Measurements from ENCODE around the gene TMEM150A.
"Not testable (repeated sequence)": the region's sequence is repeated elsewhere in the genome, so short reads cannot be mapped to it uniquely, and the experiment has no call there.

The TMEM150A gene

GRCh38 chr2:85596486-85597143, 5.9 kb downstream of the TMEM150A start:
- DNase-seq (ENCODE audit: low spot score) = no peak
- TF ChIP-seq CTCF (IDR thresholded peaks at IDR 0.05; ENCODE audit: extremely low read depth, missing control alignments) = no peak

- DNase-seq (ENCODE audit: low spot score) = no peak
- TF ChIP-seq CTCF (IDR thresholded peaks at IDR 0.05; ENCODE audit: extremely low read depth, missing control alignments) = no peak
These were observed 6.5 kb downstream of the TMEM150A start for GRCh38 chr2:85596026-85596333.

- TF ChIP-seq CTCF (IDR thresholded peaks at IDR 0.05; ENCODE audit: extremely low read depth, missing control alignments) = no peak
- peak; percentile 94 for DNase-seq (ENCODE audit: low spot score)
These were observed 7.0 kb downstream of the TMEM150A start, which contains the start of gene RNF181 for GRCh38 chr2:85595301-85596025. Gene RNF181 (plus strand): TSS chr2:85595745. CDS start chr2:85595764, 19 bp downstream.

GRCh38 chr2:85594715-85595300, 7.7 kb downstream of the TMEM150A start:
- no peak for DNase-seq (ENCODE audit: low spot score)
- no peak for TF ChIP-seq CTCF (IDR thresholded peaks at IDR 0.05; ENCODE audit: extremely low read depth, missing control alignments)

- no peak for DNase-seq (ENCODE audit: low spot score)
- TF ChIP-seq CTCF (IDR thresholded peaks at IDR 0.05; ENCODE audit: extremely low read depth, missing control alignments) = no peak
These were observed 9.5 kb downstream of the TMEM150A start for GRCh38 chr2:85593023-85593422.

- not testable (repeated sequence) for DNase-seq (ENCODE audit: low spot score)
These were observed 10.2 kb downstream of the TMEM150A start for GRCh38 chr2:85592299-85592698.

- no peak for DNase-seq (ENCODE audit: low spot score)
- TF ChIP-seq CTCF (IDR thresholded peaks at IDR 0.05; ENCODE audit: extremely low read depth, missing control alignments) = no peak
These were observed 10.9 kb downstream of the TMEM150A start for GRCh38 chr2:85591563-85591962.
